Activated B cell treated with CpG ODN at 0.5 μM for 24 hours (primary cell): ENCODE measurements around the gene ZNF544. TPM values are rescaled to one million over a fixed set of nuclear protein-coding genes. Genes with fewer than 3 reads are reported as not detected.
"Not testable (repeated sequence)": the region's sequence is repeated elsewhere in the genome, so short reads cannot be mapped to it uniquely, and the experiment has no call there.

Experiments
- ATAC-seq: fragments of 200-7000 bp; cut with Tn5 transposase; one replicate; pipeline ENCODE4 v1.10.0; 2021; ENCODE audit warnings: low read depth, mild to moderate bottlenecking, moderate library complexity
- CTCF ChIA-PET: fragments of 350-600 bp; sonication (Branson Sonifier 250); formaldehyde crosslinking; loops from one replicate; lab custom pipeline; 2021; ENCODE audit warnings: antibody characterized with exemption; lab: Charles Lee
- POLR2A ChIA-PET: fragments of 350-600 bp; sonication (Branson Sonifier 250); formaldehyde crosslinking; loops from one replicate; lab custom pipeline; 2021; ENCODE audit warnings: antibody characterized with exemption; lab: Charles Lee
- DNase-seq: peaks from one replicate; pipeline ENCODE4 v3.0.0; 2022
- H3K27ac Mint-ChIP-seq: one replicate; pipeline ENCODE4 v1.8.0; 2020; ENCODE audit warnings: mixed read lengths
- H3K27me3 Mint-ChIP-seq: one replicate; pipeline ENCODE4 v1.8.0; 2021; ENCODE audit warnings: mixed read lengths
- H3K36me3 Mint-ChIP-seq: one replicate; pipeline ENCODE4 v1.8.0; 2021; ENCODE audit warnings: low read depth, mixed read lengths
- H3K4me1 Mint-ChIP-seq: one replicate; pipeline ENCODE4 v1.8.0; 2021; ENCODE audit warnings: mixed read lengths
- H3K4me3 Mint-ChIP-seq: one replicate; pipeline ENCODE4 v1.8.0; 2020; ENCODE audit warnings: mild to moderate bottlenecking, mixed read lengths
- H3K9me3 Mint-ChIP-seq: one replicate; pipeline ENCODE4 v1.8.0; 2020; ENCODE audit warnings: mixed read lengths
- CTCF ChIP-seq: fragments of 200-600 bp; IDR thresholded peaks from one replicate; pipeline ENCODE4 v1.8.0; 2022; ENCODE audit warnings: antibody characterized with exemption, mild to moderate bottlenecking
- intact Hi-C: fragments of 100-400 bp; cut with micrococcal nuclease; formaldehyde crosslinking; loops from one replicate; pipeline ENCODE4 v1.15.1; 2024
- total RNA-seq: library from RNA; stranded (reverse); gene quantifications from 2 replicates; pipeline ENCODE4 v1.2.3, GENCODE V29; 2022

The ZNF544 gene
- total RNA-seq, 1 donor from 2014 or later = 61.7 TPM

GRCh38 chr19:58307736-58308135 lies 79.0 kb downstream of the ZNF544 start:
- Mint-ChIP-seq H3K27me3 (no peaks in the 10 kb centered on the region), H3K4me1 (peaks cover 38% of the 10 kb centered on the region), H3K36me3 (peaks cover 71% of the 10 kb centered on the region), H3K27ac (no peak overlapping the region), H3K4me3 (no peak overlapping the region), H3K9me3 (no peaks in the 10 kb centered on the region)
- intact Hi-C loops = loop anchor here (10.0 kb wide), 1 partner anchor 303 kb away; the partner anchor contains the start of gene ZNF606
- POLR2A ChIA-PET = no interaction called here
- DNase-seq (no peak), ATAC-seq (no peak)
- CTCF ChIA-PET = no interaction called here
- no peak for TF ChIP-seq CTCF

GRCh38 chr19:58310685-58311084 lies 82.0 kb downstream of the ZNF544 start:
- peaks cover 24% of the 10 kb centered on the region for H3K4me1 Mint-ChIP-seq
- CTCF ChIA-PET = interaction anchor here (1.1 kb wide), 1 partner anchor 18 kb away, joined by 3 read pairs; no protein-coding TSS in a partner anchor
- H3K36me3 Mint-ChIP-seq = peaks cover 90% of the 10 kb centered on the region
- DNase-seq, H3K9me3 Mint-ChIP-seq, H3K4me3 Mint-ChIP-seq, H3K27me3 Mint-ChIP-seq, POLR2A ChIA-PET, ATAC-seq, H3K27ac Mint-ChIP-seq, intact Hi-C loops: not testable (repeated sequence)

- Mint-ChIP-seq H3K27me3 (no peaks in the 10 kb centered on the region), H3K4me3 (no peak overlapping the region), H3K36me3 (peaks cover 90% of the 10 kb centered on the region), H3K27ac (no peak overlapping the region), H3K9me3 (no peaks in the 10 kb centered on the region), H3K4me1 (peaks cover 16% of the 10 kb centered on the region)
- DNase-seq (no peak), ATAC-seq (no peak)
- ChIA-PET POLR2A (no interaction called here), CTCF (interaction anchor here (1.1 kb wide), 1 partner anchor 18 kb away, joined by 3 read pairs; no protein-coding TSS in a partner anchor)
- TF ChIP-seq CTCF = no peak
- intact Hi-C loops = no loop called here
Observed at GRCh38 chr19:58311345-58311865, 82.7 kb downstream of the ZNF544 start.

Other genes starting within 250 kb of the ZNF544 start
- 27.8 and 32.9 TPM in 2 replicates for gene ZNF606, start 226.1 kb upstream of the ZNF544 start, total RNA-seq
- not detected in 2 replicates for gene ZSCAN1, start 194.9 kb upstream of the ZNF544 start, total RNA-seq
- 5.8 and 7.5 TPM in 2 replicates for gene ZNF135, start 169.6 kb upstream of the ZNF544 start, total RNA-seq
- 40.8 and 49.8 TPM in 2 replicates for gene ZSCAN18, start 130.7 kb upstream of the ZNF544 start, total RNA-seq
- 9.7 and 10.8 TPM in 2 replicates for gene ZNF329, start 78.1 kb upstream of the ZNF544 start, total RNA-seq
- 47.2 and 50.3 TPM in 2 replicates for gene ZNF274, start 45.9 kb upstream of the ZNF544 start, total RNA-seq
- gene ZNF8, start 50.0 kb downstream of the ZNF544 start, total RNA-seq = 4.7 and 5.3 TPM in 2 replicates
- 61.4 and 74.3 TPM in 2 replicates for gene ERVK3-1, start 76.5 kb downstream of the ZNF544 start, total RNA-seq
- 4.7 and 4.8 TPM in 2 replicates for gene ZSCAN22, start 98.1 kb downstream of the ZNF544 start, total RNA-seq
- 21.8 and 26.8 TPM in 2 replicates for gene A1BG, start 124.6 kb downstream of the ZNF544 start, total RNA-seq
- gene ZNF497, start 133.8 kb downstream of the ZNF544 start, total RNA-seq = 1.7 and 2.1 TPM in 2 replicates
- gene ZNF837, start 152.1 kb downstream of the ZNF544 start, total RNA-seq = 3.1 and 3.5 TPM in 2 replicates
- 1,982 and 2,193 TPM in 2 replicates for gene RPS5, start 158.4 kb downstream of the ZNF544 start, total RNA-seq
- 0.44 TPM in 1 of 2 replicates, not detected in the other for gene RNF225, start 166.7 kb downstream of the ZNF544 start, total RNA-seq
- 8.6 and 9.6 TPM in 2 replicates for gene ZNF584, start 179.7 kb downstream of the ZNF544 start, total RNA-seq
- 9.2 and 10.4 TPM in 2 replicates for gene ZNF132, start 211.2 kb downstream of the ZNF544 start, total RNA-seq
- gene ZNF324B, start 222.7 kb downstream of the ZNF544 start, total RNA-seq = 11.1 and 11.7 TPM in 2 replicates
- 11.8 and 13.1 TPM in 2 replicates for gene ZNF324, start 238.2 kb downstream of the ZNF544 start, total RNA-seq
- 9.6 and 10.4 TPM in 2 replicates for gene ZNF446, start 247.4 kb downstream of the ZNF544 start, total RNA-seq